HTR-8/SVneo (cell line): ENCODE data around the gene COL9A2.
A peak's percentile ranks its signal among the peaks of the same experiment; 100 is the strongest.

Experiments
- DNase-seq: peaks from one replicate; pipeline ENCODE4 v3.0.0; 2011; ENCODE audit warnings: low spot score, mixed read lengths; ENCODE audit not compliant: insufficient read length
- FAIRE-seq: peaks from 2 replicates; lab custom pipeline; 2011; peaks lifted over from hg19 to GRCh38; lab: Jason Lieb, UNC

Gene COL9A2

GRCh38 chr1:40318970-40319621 lies 2.0 kb upstream of the COL9A2 start:
- DNase-seq: no peak

DNA sequence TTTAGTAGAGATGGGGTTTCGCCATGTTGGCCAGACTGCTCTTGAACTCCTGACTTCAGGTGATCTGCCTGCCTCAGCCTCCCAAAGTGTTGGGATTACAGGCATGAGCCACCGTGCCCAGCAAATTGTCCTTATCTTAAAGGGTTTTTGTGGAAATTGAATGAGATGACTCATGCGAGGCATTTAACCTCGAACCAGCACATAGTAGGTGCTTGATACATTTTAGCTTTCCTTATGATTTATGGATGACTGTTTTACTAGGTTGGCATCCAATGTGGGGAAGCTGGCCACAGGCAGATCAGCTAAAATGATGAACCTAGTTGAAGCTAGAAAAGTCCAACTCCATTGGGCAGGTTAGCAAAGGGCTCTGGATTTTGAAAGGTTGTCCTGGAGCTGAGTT lies 1.4 kb upstream of the COL9A2 start:
- DNase-seq (no peak), FAIRE-seq (no peak)

More at GRCh38 chr1:40318970-40319621, 2.0 kb upstream of the COL9A2 start:
- FAIRE-seq: no peak

- DNase-seq (no peak), FAIRE-seq (no peak)
These were observed 448 bp upstream of the COL9A2 start for GRCh38 chr1:40317394-40318074.

GRCh38 chr1:40315795-40316594 lies 1.1 kb downstream of the COL9A2 start:
- no peak for DNase-seq
- no peak for FAIRE-seq

GRCh38 chr1:40315239-40315794 lies 1.8 kb downstream of the COL9A2 start:
- DNase-seq: peak; percentile 34
- FAIRE-seq: no peak

- FAIRE-seq (no peak), DNase-seq (no peak)
These were observed 2.3 kb downstream of the COL9A2 start for GRCh38 chr1:40314721-40315238.

DNA sequence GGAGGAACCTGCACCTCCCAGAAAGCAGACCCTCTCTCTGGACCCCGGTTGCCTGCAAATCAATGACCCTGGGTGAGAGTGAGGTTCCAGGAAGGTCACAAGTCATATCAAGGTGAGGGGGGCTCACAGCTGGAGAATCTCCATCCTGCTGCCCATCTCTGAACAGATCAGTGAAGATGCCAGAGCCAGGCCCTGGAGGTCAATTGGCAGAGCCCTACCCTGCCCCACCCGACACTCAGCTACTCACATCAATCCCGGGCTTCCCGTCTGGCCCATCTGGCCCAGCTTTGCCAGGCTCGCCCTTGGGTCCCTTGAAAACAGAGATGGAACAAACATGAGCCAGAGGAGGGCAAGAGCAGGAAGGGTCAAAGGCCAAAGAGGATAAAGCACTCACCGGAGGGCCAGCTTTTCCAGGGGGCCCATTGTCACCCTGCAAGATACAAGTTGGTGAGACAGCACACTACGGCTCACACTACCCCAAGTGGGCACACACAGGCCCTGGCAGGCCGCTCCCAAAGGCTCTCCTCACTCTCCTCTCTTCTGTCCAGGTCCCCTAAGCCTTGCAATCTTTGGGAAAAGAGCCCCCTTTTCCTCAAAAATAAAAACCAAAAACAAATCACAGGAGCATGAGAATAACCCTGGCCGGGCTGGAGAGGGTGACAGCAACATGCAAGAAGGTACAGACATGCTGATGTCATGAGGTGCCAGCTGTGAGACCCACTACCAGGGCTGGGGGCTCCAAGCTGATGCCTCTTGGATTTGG lies 2.9 kb downstream of the COL9A2 start:
- FAIRE-seq (no peak), DNase-seq (no peak)

DNA sequence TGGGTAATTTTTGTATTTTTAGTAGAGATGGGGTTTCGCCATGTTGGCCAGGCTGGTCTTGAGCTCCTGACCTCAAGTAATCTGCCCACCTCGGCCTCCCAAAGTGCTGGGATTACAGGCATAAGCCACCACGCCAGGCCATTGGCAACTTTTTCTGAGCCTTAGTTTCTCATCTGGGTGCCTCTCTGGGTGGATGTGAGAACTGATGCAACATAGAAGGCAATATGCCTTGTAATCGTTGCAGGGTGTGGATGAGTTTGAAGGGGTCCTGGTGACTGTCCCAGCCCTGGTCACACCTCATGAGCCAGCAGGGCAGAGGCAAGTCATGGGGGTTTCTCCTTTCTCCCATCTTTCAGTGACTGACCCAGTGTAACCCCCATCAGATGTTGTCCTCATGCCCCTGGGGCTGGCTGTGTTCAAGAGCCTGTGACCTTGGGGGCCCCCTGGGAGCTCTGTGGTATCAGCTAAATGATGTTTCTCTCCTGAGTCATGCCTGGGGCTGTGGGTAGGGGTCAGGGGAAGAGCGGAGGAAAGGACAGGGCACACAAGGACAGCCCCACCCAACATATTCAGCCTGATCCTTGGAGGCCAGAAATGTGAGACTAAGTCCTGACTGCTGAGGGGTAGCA lies 3.6 kb downstream of the COL9A2 start:
- peak; percentile 54 for DNase-seq
- no peak for FAIRE-seq

GRCh38 chr1:40312238-40313205 lies 4.6 kb downstream of the COL9A2 start:
- no peak for DNase-seq
- no peak for FAIRE-seq

- no peak for DNase-seq
These were observed 5.4 kb downstream of the COL9A2 start for GRCh38 chr1:40311692-40312091.

DNA sequence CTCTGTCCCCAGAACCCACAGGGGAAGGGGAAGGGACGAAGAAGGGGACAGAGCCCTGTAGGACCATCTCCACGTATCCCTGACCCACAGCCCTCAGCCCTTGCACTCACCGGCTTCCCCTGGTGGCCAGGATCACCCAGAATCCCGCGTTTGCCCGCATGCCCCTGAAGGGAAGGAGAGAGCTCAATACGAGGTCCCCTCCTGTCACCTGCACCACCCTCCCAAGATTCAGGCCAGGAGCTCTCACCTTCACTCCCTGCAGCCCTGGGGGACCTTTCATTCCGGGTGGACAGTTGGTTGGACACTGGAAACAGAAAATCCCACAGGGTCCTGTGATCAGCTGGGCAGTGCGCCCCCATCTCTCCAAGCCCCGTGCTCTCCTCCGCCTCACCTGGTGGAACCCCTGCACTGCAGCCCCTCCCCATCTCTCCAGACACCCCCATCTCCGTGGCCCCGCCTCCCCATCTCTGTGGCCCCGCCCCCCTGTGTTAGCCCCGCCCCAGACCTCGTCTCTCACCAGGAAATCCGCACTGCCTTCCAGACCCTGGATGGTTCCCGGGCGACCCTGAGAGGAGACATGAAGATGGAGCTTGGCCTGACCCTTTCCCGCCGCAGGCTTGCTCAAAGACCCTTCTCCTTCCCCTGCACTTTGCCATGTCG lies 6.0 kb downstream of the COL9A2 start:
- FAIRE-seq: no peak
- no peak for DNase-seq

More at GRCh38 chr1:40311692-40312091, 5.4 kb downstream of the COL9A2 start:
- no peak for FAIRE-seq

GRCh38 chr1:40310129-40310461 lies 7.0 kb downstream of the COL9A2 start:
- DNase-seq (no peak), FAIRE-seq (no peak)

- DNase-seq (no peak), FAIRE-seq (peak; percentile 79)
These were observed 7.5 kb downstream of the COL9A2 start for GRCh38 chr1:40309374-40310128.

GRCh38 chr1:40308036-40308727 lies 8.9 kb downstream of the COL9A2 start:
- no peak for DNase-seq
- FAIRE-seq: no peak

GRCh38 chr1:40307186-40307585 lies 9.9 kb downstream of the COL9A2 start:
- FAIRE-seq: no peak
- no peak for DNase-seq

DNA sequence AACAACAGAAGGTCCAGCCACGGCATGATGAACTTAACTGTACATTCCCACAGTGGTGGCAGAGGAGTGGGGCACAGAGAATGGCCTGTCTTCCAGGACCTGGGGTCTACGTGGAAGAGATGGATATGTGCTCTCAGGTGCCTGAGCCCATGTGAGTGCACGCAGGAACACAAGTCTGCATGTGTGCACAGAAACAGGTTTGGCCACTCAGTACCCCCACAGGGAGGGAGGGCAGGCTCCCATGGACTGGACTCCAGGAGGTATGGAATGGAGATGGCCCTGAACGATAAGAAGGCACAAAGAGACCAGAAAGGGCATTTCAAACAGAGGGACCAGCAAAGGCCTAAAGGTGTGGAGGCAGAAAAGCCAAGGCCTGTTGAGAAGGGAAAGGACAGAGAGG lies 10.8 kb downstream of the COL9A2 start:
- no peak for DNase-seq
- FAIRE-seq: no peak

DNA sequence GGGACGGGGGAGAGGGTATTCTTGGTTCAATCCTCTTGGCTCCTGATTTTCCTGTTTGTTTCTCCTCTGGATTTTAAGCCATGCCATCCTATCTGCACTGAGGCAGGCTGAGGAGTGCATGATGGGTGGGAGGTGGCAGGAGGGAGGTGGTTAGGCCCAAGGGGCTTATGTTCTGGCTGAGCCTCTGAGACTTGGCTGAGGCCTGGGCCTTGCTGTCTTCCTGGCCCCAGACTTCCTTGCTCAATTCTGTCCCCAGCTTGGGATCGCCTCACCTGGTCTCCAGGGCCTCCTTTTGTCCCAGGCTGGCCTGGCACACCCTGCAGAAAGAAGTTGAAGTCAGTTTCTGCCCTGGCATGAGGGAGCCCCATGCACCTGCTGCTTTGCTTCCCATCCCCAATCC lies 11.2 kb downstream of the COL9A2 start:
- FAIRE-seq: no peak
- DNase-seq: no peak
